GM12801 (cell line): Measurements from ENCODE around the gene KIF5A.

ENCODE experiments used
- TF ChIP-seq, protein P1 (sequence below): IDR thresholded peaks from one replicate; pipeline ENCODE4 v1.5.1; 2011; ENCODE audit warnings: control low read depth; ENCODE audit not compliant: insufficient read length; ENCODE audit errors: extremely low read depth

The KIF5A gene

GRCh38 chr12:57541001-57541400 lies 8.8 kb upstream of the KIF5A start:
- TF ChIP-seq, protein P1, sequence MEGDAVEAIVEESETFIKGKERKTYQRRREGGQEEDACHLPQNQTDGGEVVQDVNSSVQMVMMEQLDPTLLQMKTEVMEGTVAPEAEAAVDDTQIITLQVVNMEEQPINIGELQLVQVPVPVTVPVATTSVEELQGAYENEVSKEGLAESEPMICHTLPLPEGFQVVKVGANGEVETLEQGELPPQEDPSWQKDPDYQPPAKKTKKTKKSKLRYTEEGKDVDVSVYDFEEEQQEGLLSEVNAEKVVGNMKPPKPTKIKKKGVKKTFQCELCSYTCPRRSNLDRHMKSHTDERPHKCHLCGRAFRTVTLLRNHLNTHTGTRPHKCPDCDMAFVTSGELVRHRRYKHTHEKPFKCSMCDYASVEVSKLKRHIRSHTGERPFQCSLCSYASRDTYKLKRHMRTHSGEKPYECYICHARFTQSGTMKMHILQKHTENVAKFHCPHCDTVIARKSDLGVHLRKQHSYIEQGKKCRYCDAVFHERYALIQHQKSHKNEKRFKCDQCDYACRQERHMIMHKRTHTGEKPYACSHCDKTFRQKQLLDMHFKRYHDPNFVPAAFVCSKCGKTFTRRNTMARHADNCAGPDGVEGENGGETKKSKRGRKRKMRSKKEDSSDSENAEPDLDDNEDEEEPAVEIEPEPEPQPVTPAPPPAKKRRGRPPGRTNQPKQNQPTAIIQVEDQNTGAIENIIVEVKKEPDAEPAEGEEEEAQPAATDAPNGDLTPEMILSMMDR: no peak

DNA sequence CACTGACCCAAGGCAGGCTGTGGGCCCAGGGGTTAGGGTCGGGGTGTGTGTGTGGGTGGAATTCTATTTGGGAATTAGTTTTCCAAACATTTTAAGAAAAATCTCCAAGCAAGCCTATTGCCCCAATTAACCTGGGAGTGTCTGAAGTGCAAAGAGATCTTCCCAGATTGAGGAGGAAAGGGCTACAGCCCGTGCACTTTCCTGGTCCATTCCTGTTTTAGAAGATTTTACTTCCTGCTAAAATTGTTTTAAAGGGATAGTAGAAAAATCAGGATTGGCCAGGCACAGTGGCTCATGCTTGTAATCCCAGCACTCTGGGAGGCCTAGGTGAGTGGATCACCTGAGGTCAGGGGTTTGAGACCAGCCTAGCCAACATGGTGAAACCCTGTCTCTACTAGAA lies 8.1 kb upstream of the KIF5A start:
- TF ChIP-seq, protein P1: no peak

DNA sequence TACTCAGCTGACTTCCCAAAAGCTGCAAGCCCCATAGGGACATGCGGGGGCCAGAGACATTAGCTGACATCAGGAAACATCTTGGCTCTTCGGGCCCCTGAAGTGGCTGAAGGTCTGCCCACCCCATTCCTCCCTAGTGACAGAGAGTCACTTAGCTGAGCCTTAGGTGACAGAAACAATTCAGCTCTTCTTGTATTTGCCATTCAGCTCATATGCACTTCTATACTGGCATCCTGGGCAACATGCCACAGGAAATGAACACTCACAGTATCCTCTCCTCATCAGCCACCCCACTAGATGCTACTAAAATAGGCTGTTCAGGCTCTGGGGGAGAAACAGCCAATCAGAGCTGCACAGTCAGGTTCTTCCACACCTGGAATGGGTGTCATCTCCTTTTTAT lies 6.3 kb upstream of the KIF5A start:
- TF ChIP-seq, protein P1: no peak

- TF ChIP-seq, protein P1: no peak
These were observed 3.9 kb upstream of the KIF5A start for GRCh38 chr12:57545809-57546437.

DNA sequence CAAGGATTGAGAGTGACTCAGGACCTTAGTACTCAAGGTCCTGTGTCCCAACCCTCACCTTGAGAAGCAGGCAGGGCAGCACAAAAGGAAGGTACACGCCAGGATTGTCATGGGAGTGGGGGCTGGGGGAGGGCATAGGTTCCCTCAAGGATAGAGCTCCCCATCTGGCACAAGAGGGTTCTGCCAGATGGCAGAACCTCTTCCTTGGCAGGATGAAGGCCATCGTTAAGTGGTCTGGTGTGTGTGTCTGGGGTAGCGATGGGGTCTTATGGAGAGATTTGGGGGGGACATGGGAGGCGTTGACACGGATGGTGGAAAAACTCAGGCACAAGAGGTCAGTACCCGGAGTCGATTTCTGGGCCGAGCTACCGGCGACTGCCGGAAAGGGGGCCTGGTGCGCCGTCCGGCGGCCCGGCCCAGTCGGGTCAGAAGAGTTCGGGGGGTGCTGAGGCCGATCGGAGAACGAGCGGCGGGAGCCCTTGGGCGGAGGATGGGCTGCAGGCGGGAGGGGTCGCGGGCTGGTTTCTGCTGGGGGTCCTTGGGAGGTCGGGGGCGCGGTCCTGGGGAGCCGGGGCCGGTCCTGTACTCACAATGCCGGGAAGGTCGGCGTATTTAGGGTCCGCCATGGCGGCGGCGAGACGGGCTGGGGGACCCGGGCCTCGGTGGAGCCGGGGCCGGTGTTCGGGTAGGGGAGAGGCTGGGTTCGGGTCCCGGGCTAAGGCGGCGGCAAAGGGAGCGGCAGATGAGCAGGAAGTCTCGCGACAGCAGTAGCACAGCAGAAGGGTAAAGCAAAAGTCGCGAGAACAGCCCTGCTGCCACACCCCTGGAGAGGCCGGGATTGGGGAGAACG lies 3.2 kb upstream of the KIF5A start, which contains the start of gene DCTN2:
DCTN2 (minus strand) TSS at position 755 of the 850 bp plus-strand sequence; CDS start at position 626, 129 bp downstream.
- TF ChIP-seq, protein P1: no peak

- TF ChIP-seq, protein P1: no peak
These were observed 2.4 kb upstream of the KIF5A start for GRCh38 chr12:57547288-57548012.

DNA sequence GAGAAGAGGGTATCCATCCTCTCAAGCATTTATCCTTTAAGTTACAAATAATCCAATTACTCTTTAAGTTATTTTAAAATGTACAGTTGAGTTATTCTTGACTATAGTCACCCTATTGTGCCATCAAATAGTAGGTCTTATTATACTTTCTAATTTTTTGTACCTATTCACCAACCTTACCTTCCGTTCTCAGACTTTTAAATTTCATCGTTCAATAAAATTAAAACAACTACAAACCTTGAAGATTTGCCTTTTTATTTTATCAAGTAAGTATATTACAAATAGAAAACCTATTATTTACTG lies 1.9 kb upstream of the KIF5A start:
- TF ChIP-seq, protein P1: no peak
